VCaP (cell line): Measurements from ENCODE around the gene CACNG1.

Experiments
- H3K27ac ChIP-seq: fragments of 450-650 bp; 2 replicates; pipeline ENCODE4 v1.5.1; 2017
- TF ChIP-seq, protein P1 (sequence below): fragments of 450-650 bp; conservative IDR thresholded peaks from 2 replicates; pipeline ENCODE4 v1.5.1; 2017; ENCODE audit warnings: mild to moderate bottlenecking, moderate library complexity

CACNG1 gene

DNA sequence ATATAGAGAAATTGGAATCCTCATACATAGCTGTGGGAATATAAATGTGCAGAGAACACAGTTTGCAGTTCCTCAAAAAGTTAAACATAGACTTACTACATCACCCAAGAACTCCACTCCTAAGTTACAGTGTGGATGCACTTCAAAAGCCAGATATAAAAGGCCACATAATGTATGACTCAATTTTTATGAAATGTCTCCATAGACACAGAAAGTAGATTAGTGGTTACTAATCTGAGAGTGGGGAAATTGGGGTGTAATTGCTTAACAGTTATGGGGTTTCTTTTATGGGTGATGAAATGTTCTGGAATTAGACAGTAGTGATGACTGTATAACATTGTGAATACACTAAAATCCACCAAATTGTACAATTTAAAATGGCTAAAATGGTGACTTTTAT lies 60.9 kb downstream of the CACNG1 start:
- TF ChIP-seq, protein P1, sequence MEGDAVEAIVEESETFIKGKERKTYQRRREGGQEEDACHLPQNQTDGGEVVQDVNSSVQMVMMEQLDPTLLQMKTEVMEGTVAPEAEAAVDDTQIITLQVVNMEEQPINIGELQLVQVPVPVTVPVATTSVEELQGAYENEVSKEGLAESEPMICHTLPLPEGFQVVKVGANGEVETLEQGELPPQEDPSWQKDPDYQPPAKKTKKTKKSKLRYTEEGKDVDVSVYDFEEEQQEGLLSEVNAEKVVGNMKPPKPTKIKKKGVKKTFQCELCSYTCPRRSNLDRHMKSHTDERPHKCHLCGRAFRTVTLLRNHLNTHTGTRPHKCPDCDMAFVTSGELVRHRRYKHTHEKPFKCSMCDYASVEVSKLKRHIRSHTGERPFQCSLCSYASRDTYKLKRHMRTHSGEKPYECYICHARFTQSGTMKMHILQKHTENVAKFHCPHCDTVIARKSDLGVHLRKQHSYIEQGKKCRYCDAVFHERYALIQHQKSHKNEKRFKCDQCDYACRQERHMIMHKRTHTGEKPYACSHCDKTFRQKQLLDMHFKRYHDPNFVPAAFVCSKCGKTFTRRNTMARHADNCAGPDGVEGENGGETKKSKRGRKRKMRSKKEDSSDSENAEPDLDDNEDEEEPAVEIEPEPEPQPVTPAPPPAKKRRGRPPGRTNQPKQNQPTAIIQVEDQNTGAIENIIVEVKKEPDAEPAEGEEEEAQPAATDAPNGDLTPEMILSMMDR, result no peak
- no peak overlapping the region for H3K27ac ChIP-seq
